Measurements from ENCODE around the gene LSM11.

- TF ChIP-seq CTCF (IDR thresholded peaks at IDR 0.05) (no peak), POLR2A (IDR thresholded peaks at IDR 0.05) (no peak)
These were observed 24.3 kb upstream of the LSM11 start for GRCh38 chr5:157719245-157719644.
